ENCODE data around the gene KIAA0825.

DNA sequence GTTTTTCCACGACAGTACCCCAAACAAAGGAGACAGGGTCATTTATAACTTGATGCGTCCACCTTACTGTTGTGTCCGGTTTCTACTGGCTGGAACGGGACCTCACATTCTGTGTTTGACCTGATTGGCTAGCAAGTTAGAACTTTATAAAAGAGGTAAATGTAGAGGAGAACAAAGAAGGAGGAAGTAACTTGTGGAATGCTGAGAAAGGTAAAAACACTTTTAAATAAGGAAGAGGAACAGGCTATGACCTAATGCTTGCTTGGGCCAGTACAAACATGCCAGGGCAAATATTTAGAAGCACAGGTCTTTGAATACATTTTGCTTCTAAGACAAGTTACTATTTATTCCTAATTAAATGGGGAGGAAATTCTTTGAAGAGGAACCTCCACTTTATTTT, 251.6 kb downstream of the KIAA0825 start:
- no peak for TF ChIP-seq POLR2A (IDR thresholded peaks at IDR 0.05)
- TF ChIP-seq CTCF (IDR thresholded peaks at IDR 0.05) = no peak
